ENCODE results near the gene IGSF21. TPM values are rescaled to one million over a fixed set of nuclear protein-coding genes. Genes with fewer than 3 reads are reported as not detected.

Gene IGSF21
- total and polyA plus RNA-seq, 2 donors (not counting 3 experiments of a cell fraction or from before 2014, with no cell fraction given) = not detected

DNA sequence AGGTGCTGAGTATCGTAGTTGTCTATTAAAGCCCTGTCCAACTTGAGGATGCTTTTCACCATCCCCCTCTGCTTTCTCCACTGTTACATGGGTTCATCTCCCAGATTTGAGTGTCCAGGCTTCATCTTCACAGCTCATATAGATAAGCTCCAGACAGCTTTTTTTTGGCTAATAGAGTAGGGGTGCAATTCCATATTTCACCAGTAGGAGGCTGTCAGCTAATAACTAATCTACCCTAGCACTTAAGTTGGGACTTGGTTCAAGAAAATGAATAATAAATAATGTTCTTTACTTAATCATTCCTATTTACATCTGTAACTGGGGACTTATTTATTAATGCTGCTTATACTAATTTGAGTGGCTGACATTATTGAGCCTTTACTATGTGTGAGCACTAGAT, 124.5 kb downstream of the IGSF21 start:
- Histone ChIP-seq H3K9ac (replicated peaks; ENCODE audit: extremely low read depth, insufficient read depth, low read length) (no peak overlapping the region), H3K27me3 (ENCODE audit: control insufficient read depth in 2 of 2, insufficient read depth in 2 of 2, low read length in 2 of 2) (no peaks in the 10 kb centered on the region), H3K9me3 (replicated peaks; ENCODE audit: control insufficient read depth, insufficient read depth, low read length) (no peaks in the 10 kb centered on the region), H3K79me2 (ENCODE audit: control insufficient read depth, insufficient read depth, low read length) (no peaks in the 10 kb centered on the region), H3K4me2 (ENCODE audit: insufficient read depth, low read length) (no peak overlapping the region), H3K4me3 (replicated peaks in 1 of 3; ENCODE audit: insufficient read depth in 1 of 3, low read depth in 1 of 3, low read length in 3 of 3) (no peak overlapping the region), H3K36me3 (ENCODE audit: control insufficient read depth in 2 of 2, extremely low read depth in 1 of 2, insufficient read depth in 2 of 2, low read length in 2 of 2) (no peaks in the 10 kb centered on the region), H2AFZ (ENCODE audit: low read depth, low read length) (no peak overlapping the region), H4K20me1 (replicated peaks; ENCODE audit: control insufficient read depth, extremely low read depth, insufficient read depth, low read length) (no peaks in the 10 kb centered on the region), H3K4me1 (ENCODE audit: control insufficient read depth, extremely low read depth, insufficient read depth, low read length) (no peaks in the 10 kb centered on the region), H3K9me1 (replicated peaks; ENCODE audit: control insufficient read depth, extremely low read depth, insufficient read depth, low read length) (no peaks in the 10 kb centered on the region), H3K27ac (ENCODE audit: insufficient read depth, low read depth, low read length) (no peak overlapping the region)
- dilution Hi-C loops (cut with MboI; ENCODE audit: extremely low pct_ligation_motif_present, low sequenced_read_pairs) = no loop called here
- no TSS peak for BruUV-seq (replicated peaks)
- CTCF ChIA-PET = interaction anchor here (0.6 kb wide), 1 partner anchor 15 kb away, joined by 3 read pairs; no protein-coding TSS in a partner anchor
- intact Hi-C loops (cut with micrococcal nuclease) = no loop called here
- POLR2A ChIA-PET = no interaction called here
- no peak for TF ChIP-seq POLR2A (IDR thresholded peaks at IDR 0.05; ENCODE audit: low read depth, low read length)
- TF ChIP-seq, protein P1, sequence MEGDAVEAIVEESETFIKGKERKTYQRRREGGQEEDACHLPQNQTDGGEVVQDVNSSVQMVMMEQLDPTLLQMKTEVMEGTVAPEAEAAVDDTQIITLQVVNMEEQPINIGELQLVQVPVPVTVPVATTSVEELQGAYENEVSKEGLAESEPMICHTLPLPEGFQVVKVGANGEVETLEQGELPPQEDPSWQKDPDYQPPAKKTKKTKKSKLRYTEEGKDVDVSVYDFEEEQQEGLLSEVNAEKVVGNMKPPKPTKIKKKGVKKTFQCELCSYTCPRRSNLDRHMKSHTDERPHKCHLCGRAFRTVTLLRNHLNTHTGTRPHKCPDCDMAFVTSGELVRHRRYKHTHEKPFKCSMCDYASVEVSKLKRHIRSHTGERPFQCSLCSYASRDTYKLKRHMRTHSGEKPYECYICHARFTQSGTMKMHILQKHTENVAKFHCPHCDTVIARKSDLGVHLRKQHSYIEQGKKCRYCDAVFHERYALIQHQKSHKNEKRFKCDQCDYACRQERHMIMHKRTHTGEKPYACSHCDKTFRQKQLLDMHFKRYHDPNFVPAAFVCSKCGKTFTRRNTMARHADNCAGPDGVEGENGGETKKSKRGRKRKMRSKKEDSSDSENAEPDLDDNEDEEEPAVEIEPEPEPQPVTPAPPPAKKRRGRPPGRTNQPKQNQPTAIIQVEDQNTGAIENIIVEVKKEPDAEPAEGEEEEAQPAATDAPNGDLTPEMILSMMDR (IDR thresholded peaks at IDR 0.05; ENCODE audit: extremely low read depth in 1 of 2, insufficient read depth in 1 of 2, low read depth in 1 of 2, low read length in 2 of 2) = peak in 1 of 2 donors; percentile 22
- no peak for DNase-seq (ENCODE audit: low read depth, low spot score)
- no peak for FAIRE-seq

- H3K4me1 ChIP-seq (ENCODE audit: control insufficient read depth, extremely low read depth, insufficient read depth, low read length) = no peaks in the 10 kb centered on the region
- TF ChIP-seq, protein P2, sequence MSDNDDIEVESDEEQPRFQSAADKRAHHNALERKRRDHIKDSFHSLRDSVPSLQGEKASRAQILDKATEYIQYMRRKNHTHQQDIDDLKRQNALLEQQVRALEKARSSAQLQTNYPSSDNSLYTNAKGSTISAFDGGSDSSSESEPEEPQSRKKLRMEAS (IDR thresholded peaks at IDR 0.05; ENCODE audit: insufficient read depth, insufficient read length) = no peak
- no peak for TF ChIP-seq MYC (IDR thresholded peaks at IDR 0.05; ENCODE audit: low read depth, low read length)
- no peak for TF ChIP-seq JUN (IDR thresholded peaks at IDR 0.05; ENCODE audit: borderline replicate concordance, insufficient read depth, insufficient read length, low read depth)
- TF ChIP-seq POLR2A (IDR thresholded peaks at IDR 0.05; ENCODE audit: low read depth, low read length) = no peak
- TF ChIP-seq, protein P1 (IDR thresholded peaks at IDR 0.05; ENCODE audit: extremely low read depth in 1 of 2, insufficient read depth in 1 of 2, low read depth in 1 of 2, low read length in 2 of 2) = no peak
- DNase-seq (ENCODE audit: low read depth, low spot score) = no peak
- H3K27me3 ChIP-seq (ENCODE audit: control insufficient read depth in 2 of 2, insufficient read depth in 2 of 2, low read length in 2 of 2) = no peaks in the 10 kb centered on the region
- no peaks in the 10 kb centered on the region for H3K9me1 ChIP-seq (replicated peaks; ENCODE audit: control insufficient read depth, extremely low read depth, insufficient read depth, low read length)
- no peaks in the 10 kb centered on the region for H3K79me2 ChIP-seq (ENCODE audit: control insufficient read depth, insufficient read depth, low read length)
- no peaks in the 10 kb centered on the region for H3K9me3 ChIP-seq (replicated peaks; ENCODE audit: control insufficient read depth, insufficient read depth, low read length)
- ChIA-PET POLR2A (no interaction called here), CTCF (interaction anchor here (0.6 kb wide), 1 partner anchor 114 kb away, joined by 3 read pairs; no protein-coding TSS in a partner anchor)
- H3K27ac ChIP-seq (ENCODE audit: insufficient read depth, low read depth, low read length) = no peak overlapping the region
- dilution Hi-C loops (cut with MboI; ENCODE audit: extremely low pct_ligation_motif_present, low sequenced_read_pairs) = no loop called here
- intact Hi-C loops (cut with micrococcal nuclease) = no loop called here
- no peak overlapping the region for H3K4me2 ChIP-seq (ENCODE audit: insufficient read depth, low read length)
- BruUV-seq (replicated peaks) = no TSS peak
- H2AFZ ChIP-seq (ENCODE audit: low read depth, low read length) = no peak overlapping the region
- no peak overlapping the region for H3K9ac ChIP-seq (replicated peaks; ENCODE audit: extremely low read depth, insufficient read depth, low read length)
- no peaks in the 10 kb centered on the region for H3K36me3 ChIP-seq (ENCODE audit: control insufficient read depth in 2 of 2, extremely low read depth in 1 of 2, insufficient read depth in 2 of 2, low read length in 2 of 2)
- H3K4me3 ChIP-seq (replicated peaks in 1 of 3; ENCODE audit: insufficient read depth in 1 of 3, low read depth in 1 of 3, low read length in 3 of 3) = no peak overlapping the region
- FAIRE-seq = no peak
- no peaks in the 10 kb centered on the region for H4K20me1 ChIP-seq (replicated peaks; ENCODE audit: control insufficient read depth, extremely low read depth, insufficient read depth, low read length)
These were observed 125.7 kb downstream of the IGSF21 start for GRCh38 chr1:18233176-18233864.
